Fibroblast of the aortic adventitia (primary cell): ENCODE measurements around the gene EPOP. TPM values are rescaled to one million over a fixed set of nuclear protein-coding genes. Genes with fewer than 3 reads are reported as not detected.

Source experiments
- DNase-seq: peaks from one replicate; pipeline ENCODE4 v3.0.0-alpha.2; 2010; ENCODE audit warnings: low read depth
- H3K4me3 ChIP-seq: 2 replicates; pipeline ENCODE4 v1.5.1; 2011; ENCODE audit warnings: low read depth, mild to moderate bottlenecking, control low read depth, low read length, moderate library complexity
- CTCF ChIP-seq: IDR thresholded peaks from 2 replicates; pipeline ENCODE4 v1.5.1; 2011; ENCODE audit warnings: mild to moderate bottlenecking, low read length, control low read depth, inconsistent platforms; ENCODE audit not compliant: insufficient read depth
- total RNA-seq: library from RNA; depleted of rRNA; stranded (reverse); fragments of >200 nt; gene quantifications from 2 replicates; pipeline ENCODE4 v1.2.3, GENCODE V29; 2012; ENCODE audit warnings: low replicate concordance

EPOP gene
- total RNA-seq, 1 donor = 0.99 TPM

GRCh38 chr17:38716368-38717005 is 41.7 kb upstream of the EPOP start:
- DNase-seq = no peak
- TF ChIP-seq CTCF = no peak

GRCh38 chr17:38715216-38715943 is 40.6 kb upstream of the EPOP start:
- no peak overlapping the region for H3K4me3 ChIP-seq
- DNase-seq = no peak
- TF ChIP-seq CTCF = no peak

More at GRCh38 chr17:38716368-38717005, 41.7 kb upstream of the EPOP start:
- H3K4me3 ChIP-seq = no peak overlapping the region

GRCh38 chr17:38713456-38714075 is 38.8 kb upstream of the EPOP start:
- TF ChIP-seq CTCF = no peak
- no peak for DNase-seq
- no peak overlapping the region for H3K4me3 ChIP-seq

GRCh38 chr17:38712593-38712992 is 37.8 kb upstream of the EPOP start:
- no peak overlapping the region for H3K4me3 ChIP-seq
- no peak for TF ChIP-seq CTCF
- DNase-seq = no peak

GRCh38 chr17:38711792-38712571 is 37.2 kb upstream of the EPOP start:
- H3K4me3 ChIP-seq = no peak overlapping the region
- no peak for DNase-seq
- TF ChIP-seq CTCF = no peak

GRCh38 chr17:38710985-38711384 is 36.2 kb upstream of the EPOP start:
- TF ChIP-seq CTCF = no peak
- DNase-seq = no peak
- no peak overlapping the region for H3K4me3 ChIP-seq
